Hindlimb muscle (tissue), 1 donor: Measurements from ENCODE around the gene POFUT2. TPM values are rescaled to one million over a fixed set of nuclear protein-coding genes. Genes with fewer than 3 reads are reported as not detected.

Experiments used
- DNase-seq: peaks from one replicate; pipeline ENCODE4 v3.0.0-alpha.2; 2013
- polyA plus RNA-seq: library from polyadenylated mRNA; unstranded; fragments of 120-200 nt; gene quantifications from one replicate; pipeline ENCODE4 v1.2.1, GENCODE V29; 2013; ENCODE audit not compliant: insufficient read length

Gene POFUT2
- polyA plus RNA-seq, 1 donor, result 36.5 TPM

DNA sequence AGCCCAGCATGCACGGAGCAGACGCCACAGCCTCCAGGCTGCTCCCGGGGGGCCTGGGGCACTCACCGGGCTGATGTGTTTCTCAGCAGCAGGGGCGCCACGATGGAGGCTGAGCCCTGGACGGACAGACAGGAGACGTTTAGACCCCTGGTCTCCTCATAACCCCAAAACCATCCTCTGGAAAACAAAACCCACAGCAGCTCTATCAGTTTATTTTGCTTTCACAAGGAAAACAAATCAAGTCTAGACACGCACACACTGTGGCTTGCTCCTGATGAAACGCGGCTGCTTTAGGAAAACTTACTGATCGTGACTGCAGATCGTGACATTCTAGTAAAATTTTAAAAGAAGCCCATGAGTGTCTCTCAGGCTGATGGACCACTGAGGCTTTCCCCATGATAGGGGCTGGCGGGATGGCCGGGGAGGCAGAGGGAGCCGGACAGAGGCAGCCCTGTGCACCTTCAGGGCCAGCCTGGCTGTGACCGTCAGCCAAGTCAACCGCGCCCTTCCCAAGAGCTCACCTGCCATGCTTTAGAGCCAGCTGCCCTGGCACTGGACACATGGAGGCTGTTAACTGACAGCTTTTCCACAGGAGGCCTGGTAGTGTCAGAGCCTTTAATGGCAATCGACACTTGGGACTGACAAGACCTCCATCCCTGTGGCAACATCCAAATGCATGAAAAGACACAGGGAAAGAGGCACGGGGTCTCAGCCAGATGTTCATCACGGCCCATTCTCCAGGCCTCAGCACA lies 5.2 kb downstream of the POFUT2 start:
- no peak for DNase-seq

DNA sequence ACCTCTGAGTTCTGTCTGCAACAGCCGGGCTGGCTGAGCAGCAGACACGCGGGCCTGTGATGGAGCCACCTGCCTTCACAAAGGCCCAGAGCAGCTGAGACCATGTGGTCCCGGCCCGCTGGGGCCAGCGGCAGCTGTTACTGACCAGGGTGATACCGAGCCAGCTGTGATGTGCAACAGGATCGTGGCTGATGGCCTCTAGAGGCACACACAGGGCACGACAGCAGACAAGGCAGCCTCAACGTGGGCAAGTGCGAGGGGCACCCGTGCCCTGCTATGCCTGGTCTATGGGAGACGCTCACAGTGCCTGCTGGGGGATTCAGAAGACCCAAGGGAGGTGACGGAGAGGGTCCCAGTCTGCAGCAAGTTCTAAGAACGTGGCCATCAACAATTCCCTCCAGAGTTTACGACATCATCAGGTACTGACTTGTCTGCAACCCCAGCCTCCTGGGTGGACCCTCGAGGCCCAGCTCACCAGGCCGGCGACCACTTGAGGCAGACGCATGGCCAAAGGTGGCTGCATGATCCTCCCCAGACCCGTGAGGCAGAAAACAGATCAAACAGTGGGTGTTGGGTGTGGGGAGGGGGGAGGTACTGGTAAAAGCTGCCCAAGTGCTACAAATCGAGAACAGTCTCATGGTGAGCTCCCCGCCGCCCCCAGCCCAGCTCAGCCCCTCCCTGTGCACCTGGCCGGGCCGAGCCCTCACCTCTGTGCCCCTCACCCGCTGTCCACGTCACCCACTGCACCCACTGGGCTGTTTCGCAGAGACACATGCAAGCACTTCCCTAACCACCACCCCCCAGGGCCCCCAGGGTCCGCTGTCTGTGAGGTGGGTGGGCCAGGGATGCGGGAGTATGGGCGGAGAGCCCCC lies 6.0 kb downstream of the POFUT2 start:
- DNase-seq, result no peak

DNA sequence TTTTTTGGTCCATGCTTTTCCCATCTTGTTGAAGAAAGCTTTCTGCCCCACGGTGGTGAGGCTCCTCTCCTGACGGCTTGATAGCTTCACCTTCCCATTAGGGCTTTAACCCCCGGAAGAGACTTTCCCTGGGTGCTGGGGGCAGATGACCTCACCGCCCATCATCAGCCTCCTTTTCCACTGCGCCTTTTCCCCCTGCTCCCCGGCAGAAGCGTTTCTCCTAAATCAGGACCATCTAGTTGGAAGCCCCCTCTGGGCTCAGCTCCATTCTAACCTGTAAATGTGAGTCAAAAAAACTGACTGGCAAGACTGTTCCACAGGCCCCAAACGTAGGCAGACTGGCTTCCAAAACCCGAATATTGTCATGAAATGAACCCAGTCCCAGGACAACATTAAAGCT lies 6.7 kb downstream of the POFUT2 start:
- no peak for DNase-seq

DNA sequence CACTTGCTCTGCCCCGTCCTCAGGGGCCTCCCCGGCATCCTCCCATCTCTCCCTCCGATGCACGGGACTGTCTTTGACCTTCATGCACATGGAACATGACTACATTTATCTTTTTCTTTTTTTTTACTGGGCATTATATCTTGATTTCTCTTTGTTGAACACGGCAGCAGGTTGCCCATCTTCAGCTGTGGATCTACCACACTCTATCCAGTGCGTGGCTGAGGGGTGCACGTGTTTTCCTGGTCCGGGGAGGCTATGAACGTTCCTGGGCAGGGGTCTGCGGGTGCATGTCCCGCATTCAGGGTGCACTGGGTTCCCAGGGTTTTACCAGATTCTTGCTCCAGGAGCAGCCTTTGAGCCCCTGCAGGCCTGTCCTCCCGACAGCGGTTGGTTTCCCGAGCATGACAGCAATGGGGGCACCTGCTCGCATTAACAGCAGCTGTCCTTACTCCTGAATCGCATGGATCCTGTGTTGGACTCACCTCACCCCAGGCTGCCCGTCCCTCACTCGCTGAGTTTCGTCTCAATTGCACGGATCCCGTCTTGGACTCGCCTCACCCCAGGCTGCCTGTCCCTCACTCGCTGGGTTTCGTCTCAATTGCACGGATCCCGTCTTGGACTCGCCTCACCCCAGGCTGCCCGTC lies 7.4 kb downstream of the POFUT2 start:
- DNase-seq, result no peak

DNA sequence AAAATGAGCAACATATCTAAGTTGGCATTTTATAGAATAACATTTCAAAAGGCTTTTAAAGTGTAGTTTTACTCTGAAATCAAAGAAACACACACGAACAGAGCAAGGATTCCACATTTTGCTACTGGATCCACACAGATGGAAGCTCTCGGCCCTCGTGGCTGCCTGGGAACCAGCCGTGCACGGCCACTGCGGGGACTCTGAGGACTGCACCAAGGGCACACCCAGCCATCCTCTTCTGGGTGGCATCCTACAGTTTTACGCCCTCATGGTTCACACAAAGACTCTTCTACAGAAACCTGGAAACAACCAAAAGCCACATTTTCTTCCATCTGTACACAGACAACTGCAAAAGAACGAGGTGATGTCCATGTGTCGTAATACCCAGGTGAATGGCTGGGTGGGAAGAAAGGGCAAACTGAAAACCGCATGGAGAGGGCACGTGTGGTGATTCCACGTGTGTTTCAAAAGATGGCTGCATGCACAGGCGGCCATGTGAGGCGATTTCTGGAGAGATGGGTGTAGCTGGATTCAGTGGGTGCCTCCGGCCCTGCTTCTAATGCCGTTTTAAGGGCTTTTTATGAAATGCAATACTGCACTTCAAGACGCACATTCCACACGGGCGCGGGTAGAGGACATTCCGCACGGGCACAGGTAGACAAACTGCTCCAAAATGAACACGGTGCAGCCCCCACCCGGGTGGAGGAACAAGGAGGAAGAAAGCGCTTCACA lies 8.1 kb downstream of the POFUT2 start:
- DNase-seq, result no peak

DNA sequence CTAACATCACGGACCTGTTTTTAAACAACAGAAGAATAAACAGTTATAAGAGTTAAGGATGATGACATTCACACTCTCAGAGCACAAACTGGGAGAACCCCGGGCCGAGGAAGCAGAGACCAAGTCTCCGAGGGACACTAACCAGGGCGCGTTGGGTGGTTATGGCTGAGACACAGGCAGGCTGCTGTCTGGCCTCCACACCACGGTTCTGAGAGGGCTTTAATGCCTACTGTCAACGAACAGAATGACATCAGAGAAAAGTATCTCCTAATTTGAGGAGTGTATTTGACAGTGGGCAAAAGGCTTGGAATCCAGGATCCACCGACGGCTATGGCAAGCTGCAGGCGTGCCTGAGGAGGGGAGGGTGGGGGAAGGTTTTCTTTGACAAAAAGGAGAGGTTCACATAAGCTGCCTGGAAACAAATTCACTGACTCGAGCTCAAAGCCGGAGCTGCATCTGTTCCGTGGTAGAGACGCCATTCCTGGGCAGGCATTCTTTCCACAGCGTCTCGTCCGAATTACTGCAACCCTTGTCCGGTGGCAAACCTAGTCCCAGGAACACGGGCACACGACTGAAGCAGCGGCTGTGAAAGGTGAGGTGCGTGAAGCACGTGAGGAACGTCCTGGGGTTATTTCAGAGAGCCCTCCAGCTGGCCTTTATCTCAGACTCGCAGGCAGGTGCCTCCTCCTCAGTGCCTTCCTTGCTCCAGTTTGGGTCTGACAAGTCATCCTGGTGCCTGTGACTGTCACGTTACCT lies 9.4 kb downstream of the POFUT2 start:
- DNase-seq, result no peak

DNA sequence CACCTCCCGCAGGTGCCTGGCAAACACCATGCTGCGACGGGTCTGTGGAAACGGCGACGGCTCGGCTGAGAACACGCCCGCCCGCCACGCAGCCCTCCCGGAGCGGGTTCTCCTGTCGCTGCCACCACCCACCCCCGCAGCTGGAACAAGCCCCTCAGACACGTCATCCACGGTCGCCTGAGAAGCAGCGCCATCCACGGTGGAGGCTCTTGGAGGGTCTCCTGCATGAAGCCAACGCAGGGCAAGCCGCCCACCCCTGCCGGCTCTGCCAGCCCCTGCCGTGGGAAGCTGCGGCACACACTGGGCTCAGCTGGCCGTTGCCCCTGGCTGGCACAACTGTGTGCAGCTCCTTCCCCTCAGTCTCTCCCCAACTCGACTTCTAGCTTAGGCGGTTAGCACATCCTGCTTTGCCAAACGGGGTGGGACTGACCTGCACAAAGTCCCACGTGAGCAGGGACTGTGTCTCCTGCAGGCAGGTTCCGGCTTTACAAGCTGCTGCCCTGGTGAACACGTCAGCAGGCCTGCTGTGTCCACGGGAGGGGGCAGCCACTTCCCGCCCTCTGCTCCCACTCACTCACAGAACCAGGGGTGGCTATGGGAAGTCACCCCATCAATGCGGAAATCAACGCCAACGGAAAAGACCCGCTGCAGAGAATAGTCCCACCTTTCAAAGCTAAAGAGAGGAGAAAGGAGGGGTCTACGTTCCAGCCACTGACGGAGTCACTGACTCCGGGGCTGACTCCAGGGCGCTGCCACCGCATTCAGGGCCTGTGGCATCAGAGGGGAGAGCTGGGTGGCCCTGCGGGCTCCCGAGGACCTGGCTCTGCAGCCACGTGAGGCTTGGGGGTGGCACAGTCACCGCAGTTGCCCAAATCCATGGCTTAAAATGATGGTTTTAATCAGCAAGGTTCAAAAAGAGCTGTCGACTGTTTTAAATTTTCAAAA lies 10.3 kb downstream of the POFUT2 start:
- DNase-seq, result no peak

DNA sequence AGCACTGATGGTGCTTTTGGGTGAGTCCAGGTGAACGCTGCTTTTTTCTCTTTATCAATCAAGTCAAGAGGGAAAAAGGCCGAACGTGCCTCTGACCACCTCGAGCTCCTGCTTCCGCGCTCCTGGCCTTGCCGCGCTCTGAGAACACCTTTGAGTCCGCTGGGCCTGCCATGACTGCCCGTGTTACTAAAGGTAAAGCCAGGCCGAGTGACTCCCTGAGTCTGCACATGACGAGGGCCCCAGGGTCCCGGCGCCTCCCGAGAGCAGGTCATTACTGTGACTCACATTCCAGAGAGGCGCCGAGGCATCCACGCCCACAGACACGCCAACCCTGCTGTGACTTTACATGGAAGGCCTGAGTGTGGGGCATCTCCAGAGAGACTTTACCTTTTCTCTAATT lies 11.1 kb downstream of the POFUT2 start:
- no peak for DNase-seq

DNA sequence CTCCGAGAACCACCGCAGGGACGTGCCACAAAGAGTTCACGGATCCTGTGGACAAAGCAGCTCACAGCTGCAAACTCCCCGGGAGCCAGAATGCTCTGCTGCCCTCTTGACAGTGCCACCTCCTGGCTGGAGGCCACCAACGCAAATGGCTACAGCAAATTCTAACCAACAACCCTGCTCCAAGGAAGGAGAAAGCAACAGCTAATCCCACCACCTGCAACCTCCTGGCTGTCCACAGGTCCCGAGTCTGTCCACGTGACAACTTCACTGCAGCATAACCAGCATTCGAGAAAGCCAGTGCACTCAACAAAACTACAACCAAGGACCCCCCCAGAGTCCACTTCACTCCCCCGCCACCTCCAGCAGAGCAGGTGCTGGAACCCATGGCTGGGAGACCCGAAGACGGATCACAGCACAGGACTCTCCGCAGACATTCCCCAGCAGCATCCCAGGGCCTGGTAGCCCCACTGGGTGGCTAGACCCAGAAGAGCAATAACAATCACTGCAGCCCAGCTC lies 17.3 kb downstream of the POFUT2 start:
- no peak for DNase-seq

DNA sequence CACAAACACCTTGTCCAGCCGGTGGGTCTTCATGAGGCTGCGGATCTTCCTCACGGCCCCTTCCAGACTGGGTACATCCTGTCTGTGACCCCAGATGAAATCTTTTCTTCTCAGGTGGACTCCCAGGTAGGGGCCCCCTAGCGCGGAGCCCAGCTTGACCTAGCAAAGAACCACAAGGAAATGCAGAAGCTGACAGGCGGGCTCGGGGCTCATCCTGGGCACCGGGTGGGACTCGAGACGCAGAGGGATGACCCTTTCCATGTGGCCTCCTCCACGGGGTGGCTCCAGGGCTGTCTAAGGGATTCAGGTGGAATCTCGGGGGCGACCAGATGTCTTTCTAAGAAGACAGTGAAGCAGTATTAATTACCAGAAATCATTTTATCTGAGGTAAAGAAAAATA lies 17.8 kb downstream of the POFUT2 start:
- DNase-seq, result no peak

DNA sequence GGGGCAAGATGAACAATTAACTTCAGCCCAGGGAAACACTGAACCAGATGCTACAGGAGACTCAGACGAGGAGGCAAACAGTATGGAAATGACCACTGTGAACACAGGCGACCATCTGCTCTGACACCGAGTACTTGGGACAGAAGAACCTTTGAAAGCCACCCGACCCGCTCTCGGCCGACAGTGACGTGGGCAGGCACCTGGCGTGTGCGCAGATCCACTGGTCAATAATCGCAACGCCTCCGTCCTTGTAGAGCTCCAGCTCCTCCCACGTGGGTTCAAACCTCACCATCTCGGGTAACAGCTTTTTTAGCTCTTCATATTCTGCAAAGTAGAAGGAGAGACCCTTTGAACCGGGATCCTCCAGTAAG lies 20.3 kb downstream of the POFUT2 start:
- no peak for DNase-seq

DNA sequence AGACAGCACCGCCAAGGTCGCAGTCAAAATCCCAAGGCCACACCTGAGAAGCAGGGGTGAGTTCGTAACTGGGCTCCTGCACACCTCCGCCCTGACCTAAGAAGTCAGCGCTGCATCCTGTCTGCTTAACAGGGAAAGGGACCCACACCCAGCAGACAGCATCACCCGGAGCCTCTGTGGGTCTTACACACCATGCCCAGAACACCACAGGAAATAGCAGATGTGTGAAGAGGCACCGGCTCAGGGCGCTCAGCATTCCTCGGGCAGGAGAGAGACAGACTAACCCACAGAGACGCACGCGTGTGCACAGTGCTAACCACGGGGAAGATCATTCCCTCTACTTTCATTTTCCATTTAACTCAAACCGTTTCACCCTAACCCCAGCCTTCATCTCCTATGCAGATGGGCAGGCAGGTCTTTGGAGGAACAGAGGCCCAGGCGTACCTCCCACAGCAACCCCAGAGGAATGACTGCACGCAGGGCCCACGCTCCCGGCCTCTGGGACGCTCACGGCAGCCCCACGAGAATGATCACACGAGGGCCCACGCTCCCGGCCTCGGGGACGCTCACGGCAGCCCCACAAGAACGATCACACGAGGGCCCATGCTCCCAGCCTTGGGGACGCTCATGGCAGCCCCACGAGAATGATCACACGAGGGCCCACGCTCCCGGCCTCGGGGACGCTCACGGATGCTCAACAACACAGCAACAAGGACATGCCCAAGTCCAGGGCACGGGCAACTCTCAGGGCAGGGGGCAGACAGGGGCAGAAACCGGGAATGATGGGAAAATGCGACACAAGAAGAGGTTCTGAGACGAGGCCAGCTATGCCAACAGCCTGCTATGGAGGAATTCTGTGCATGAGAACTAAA lies 20.9 kb downstream of the POFUT2 start:
- DNase-seq, result no peak

DNA sequence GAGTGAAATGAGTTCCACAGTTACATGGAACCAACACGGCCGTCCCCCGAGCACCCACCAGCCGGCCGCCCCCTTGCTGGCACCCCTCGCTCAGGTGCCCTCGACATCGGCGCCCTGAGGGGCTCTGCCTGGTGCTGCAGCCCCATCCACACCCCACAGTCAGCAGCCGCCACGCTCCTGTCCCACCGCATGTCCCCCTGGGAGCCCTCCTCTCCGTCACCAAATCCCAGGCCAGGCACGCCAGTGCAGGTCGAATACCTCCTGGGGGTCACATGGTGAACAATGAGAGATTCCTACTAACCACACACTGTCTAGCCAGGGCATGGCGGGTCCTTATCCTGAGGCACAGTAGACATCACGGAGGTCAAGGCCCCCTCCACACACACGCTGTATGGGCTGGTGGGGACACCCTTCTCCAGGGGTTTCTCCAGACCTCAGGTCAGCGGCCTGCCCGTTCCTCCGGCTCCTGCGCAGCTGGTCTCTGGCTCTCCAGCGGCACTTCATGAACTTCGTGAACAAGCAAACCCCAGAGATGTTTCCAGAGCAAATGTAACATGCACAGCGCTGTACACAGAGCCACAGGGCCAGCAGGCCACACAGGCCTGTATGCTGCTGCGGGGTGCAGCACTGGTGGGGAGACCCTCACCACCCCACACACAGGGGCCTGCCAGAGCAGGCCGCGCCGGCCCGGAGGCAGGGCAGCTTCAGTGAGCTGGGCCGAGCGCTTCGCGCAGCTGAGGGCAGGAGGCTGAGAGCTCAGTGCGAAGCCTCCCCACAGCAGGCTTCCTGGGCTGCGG lies 21.8 kb downstream of the POFUT2 start:
- no peak for DNase-seq

DNA sequence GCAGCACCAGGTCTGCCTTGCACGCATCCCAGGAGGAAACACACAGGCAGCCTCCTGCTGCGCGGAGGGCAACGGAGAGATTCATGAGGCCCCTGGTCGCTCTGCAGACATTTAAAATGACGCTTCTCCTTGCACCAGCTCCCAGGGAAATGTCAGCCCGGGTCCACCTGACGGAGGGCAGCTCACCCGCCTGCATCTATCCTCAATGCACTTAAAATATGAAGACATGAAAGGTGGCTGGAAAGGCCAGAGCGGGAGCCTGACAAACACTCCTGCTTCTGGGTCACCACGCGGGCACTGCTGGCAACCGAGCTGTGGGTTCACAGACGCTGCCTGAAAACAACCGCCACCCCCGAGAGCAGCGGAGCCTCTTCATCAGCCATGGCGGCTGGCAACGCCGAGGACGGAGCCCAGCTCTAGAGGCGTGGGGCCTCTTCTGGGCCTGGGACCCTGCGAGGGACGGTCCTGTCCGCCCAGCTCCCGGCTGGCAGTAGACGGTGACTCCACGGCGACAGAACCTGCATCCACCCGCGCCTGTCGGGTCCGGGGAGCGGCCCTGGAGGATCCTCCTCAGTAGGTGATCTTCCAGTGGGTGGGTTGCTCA lies 22.7 kb downstream of the POFUT2 start:
- DNase-seq, result no peak

DNA sequence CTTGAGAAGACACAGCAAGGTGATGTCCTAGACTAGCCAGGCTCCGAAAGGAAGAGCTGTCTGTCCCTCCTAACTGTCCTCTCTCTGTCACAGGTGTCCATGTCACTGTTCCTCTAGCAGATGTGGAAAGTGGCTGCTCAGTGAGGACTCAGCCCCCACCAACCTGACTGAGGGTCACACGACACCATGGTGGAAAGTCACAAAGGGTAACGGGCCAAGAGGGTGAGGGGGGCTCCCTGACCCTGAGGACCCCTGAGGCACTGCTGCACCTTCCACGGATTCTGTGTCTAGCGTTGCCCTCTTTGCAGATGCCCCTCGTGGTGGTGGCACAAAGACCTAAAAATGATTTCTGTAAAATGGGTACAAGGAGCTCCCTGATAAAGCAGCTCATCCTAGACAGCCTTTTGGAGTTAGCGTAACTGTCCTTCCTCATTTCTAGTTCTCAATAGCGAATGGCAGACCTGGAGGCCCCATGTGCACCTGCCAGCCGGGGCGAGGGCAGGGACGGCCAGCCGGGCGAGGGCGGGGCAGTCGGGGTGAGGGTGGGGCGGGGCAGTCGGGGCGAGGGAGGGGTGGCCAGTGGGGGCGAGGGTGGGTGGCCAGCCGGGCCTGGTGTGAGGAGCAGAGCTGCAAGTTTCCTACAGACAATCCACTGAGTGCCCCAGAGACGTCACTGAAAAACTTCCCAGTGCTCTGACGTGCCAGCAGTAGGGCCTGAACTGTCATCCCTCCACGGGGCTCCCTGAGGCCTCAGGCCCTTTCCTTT lies 23.4 kb downstream of the POFUT2 start:
- no peak for DNase-seq

DNA sequence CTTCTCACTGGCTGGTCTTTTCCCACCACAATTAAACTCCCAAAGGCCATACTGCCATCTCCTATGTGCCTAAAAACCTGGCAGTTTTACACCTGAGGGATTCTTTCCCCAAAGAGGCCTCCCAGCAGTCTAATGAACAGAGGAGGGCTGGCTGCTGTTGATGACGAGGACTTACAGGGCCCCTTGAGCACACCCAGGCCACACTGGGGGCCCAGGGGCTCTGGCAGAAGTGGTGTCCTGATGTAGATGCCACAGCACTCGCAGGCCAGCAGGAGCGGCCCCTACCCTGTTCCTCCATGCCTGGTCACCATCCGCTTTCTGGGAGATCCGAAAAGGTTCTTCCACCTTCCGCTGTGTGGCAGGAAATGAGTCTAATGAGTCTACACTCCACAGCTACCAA lies 24.2 kb downstream of the POFUT2 start:
- no peak for DNase-seq

DNA sequence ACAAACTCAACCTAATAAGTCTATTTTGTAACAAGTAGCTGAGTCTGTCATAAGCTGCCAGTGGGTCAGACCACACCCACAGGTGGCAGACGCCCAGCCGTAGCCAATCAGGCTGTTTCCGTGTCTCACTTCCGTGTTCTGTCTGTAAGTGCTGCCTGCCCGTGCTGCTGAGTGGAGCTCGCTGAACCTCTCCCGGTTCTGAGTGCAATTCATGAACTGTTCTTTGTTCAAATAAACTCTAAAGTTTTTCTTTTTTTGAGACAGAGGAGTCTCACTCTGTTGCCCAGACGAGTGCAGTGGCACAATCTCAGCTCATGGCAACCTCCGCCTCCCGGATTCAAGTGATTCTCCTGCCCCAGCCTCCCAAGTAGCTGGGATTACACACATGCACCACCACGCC lies 25.1 kb downstream of the POFUT2 start:
- DNase-seq, result no peak
